Neural progenitor cell (in vitro differentiated cells): ENCODE results near the gene ARHGAP22.

Experiments
- EZH2 ChIP-seq: fragments of 200-600 bp; sonication (generic); IDR thresholded peaks from 2 replicates; pipeline ENCODE4 v1.6.1; 2017; ENCODE audit warnings: antibody characterized with exemption, mild to moderate bottlenecking, moderate library complexity
- EZH2phosphoT487 ChIP-seq: fragments of 200-600 bp; sonication (generic); IDR thresholded peaks from 2 replicates; pipeline ENCODE4 v1.6.1; 2017; ENCODE audit warnings: antibody characterized with exemption
- TF ChIP-seq, protein P1 (sequence below): fragments of 200-600 bp; sonication (generic); IDR thresholded peaks from 2 replicates; pipeline ENCODE4 v1.5.1; 2017; ENCODE audit warnings: antibody characterized with exemption, mild to moderate bottlenecking

DNA sequence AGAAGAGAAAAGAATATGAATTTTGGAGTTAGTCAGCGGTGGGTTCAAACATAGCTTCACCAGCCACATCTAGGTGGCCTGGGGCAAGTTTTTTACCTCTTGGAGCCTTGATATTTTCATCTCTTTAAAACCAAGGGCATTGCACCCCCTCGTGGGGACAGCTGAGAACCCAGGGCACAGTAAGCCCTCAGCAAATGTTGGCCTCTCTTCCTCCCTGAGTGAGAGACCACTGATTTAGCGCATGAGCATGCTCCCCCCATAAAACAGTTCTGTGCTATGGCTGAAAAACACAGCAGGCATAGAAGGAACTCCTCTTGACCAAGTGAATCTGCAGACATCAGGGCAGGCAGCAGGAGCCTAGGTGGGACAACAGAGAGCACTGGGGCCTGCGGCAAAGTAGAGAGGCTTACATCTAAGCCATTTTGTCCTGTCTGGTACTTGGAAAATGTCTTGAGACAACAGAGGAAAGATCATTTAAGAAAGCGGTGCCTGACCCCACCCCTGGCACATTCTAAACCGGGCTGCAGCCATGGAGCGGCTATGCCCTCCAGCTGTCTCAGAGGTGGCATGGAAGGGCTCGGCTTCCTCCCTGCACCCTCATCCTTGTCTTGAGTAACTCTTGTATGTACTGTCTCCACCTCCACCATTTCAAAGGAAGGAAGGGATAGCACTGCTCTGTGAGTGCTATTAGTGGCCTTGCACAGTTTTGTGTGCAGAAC, 94.7 kb downstream of the ARHGAP22 start:
- TF ChIP-seq, protein P1, sequence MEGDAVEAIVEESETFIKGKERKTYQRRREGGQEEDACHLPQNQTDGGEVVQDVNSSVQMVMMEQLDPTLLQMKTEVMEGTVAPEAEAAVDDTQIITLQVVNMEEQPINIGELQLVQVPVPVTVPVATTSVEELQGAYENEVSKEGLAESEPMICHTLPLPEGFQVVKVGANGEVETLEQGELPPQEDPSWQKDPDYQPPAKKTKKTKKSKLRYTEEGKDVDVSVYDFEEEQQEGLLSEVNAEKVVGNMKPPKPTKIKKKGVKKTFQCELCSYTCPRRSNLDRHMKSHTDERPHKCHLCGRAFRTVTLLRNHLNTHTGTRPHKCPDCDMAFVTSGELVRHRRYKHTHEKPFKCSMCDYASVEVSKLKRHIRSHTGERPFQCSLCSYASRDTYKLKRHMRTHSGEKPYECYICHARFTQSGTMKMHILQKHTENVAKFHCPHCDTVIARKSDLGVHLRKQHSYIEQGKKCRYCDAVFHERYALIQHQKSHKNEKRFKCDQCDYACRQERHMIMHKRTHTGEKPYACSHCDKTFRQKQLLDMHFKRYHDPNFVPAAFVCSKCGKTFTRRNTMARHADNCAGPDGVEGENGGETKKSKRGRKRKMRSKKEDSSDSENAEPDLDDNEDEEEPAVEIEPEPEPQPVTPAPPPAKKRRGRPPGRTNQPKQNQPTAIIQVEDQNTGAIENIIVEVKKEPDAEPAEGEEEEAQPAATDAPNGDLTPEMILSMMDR: peak; percentile 40
- TF ChIP-seq EZH2phosphoT487 (no peak), EZH2 (no peak)
